ENCODE results near the gene MANBA. TPM values are rescaled to one million over a fixed set of nuclear protein-coding genes. Genes with fewer than 3 reads are reported as not detected.

The MANBA gene
- 17.2 and 18.3 TPM in 2 replicates for total RNA-seq (2012; rRNA removed)
- 10.4 and 11.5 TPM in 2 replicates for polyA plus RNA-seq (2012; rRNA removed)
- 11.9 and 12.5 TPM in 2 replicates for polyA plus RNA-seq (2012; cell fraction: cytosol; rRNA removed)
- polyA plus RNA-seq (2012; cell fraction: nucleus; rRNA removed; ENCODE audit: low replicate concordance): 6.9 and 28.1 TPM in 2 replicates
- percentile 81 among the genes with signal in this experiment for Bru-seq, nascent RNA
- percentile 83 among the genes with signal in this experiment for BruChase-seq, experiment 1, labeled RNA remaining after a 6-hour chase
- percentile 90 among the genes with signal in this experiment for BruChase-seq, experiment 2, labeled RNA remaining after a 2-hour chase
- long read RNA-seq, transcript MANBA-201 (17 exons, 3,361 nt): major isoform, 55 of 87 reads
- long read RNA-seq, partial matches to known transcripts: 12 of 87 reads
- long read RNA-seq, other reads (novel, unspliced or antisense): 20 of 87 reads

DNA sequence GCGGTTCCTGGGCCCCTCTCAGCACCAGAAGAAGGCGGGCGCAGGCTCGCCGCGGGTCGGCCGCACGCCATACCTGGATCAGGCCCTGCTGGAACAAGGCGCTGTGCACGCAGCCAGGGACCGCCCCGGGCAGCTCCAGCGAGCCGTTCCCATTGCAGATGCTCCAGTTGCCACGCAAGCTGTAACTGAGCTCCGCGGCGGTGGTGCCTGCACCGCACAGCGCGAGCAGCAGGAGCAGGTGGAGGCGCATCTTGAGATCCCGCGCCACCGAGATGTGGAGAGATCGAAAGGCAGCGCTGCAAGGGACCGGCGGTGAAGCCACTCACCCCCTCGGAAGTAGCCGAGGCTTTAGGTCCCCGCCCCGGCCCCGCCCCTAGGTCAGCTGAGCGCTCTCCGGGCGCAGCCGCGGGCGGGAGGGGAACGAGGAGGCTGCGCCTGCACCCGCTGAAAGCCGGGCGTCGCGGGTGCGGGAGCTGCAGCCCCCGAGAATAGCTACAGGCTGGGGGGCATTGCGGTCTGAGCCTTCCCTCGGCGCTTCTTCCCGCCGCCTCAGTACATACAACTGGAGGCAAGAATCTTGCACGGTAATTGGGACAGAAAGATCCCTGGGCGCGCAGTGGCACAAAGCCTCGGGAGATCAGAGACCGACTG lies at the start of gene MANBA:
MANBA (minus strand) TSS at position 324 of the 651 bp plus-strand sequence; CDS start at position 250, 74 bp downstream.
- peak within 1 kb of the TSS; percentile 69 for H3K18ac ChIP-seq (ENCODE audit: low read depth, low read length)
- H3K27me3 ChIP-seq (ENCODE audit: control insufficient read depth, insufficient read depth, low read length): no peaks in the 10 kb centered on the region
- H2BK20ac ChIP-seq (ENCODE audit: low read depth, low read length): peak within 1 kb of the TSS; percentile 15; the same call in 1 of the 2 replicates
- H4K5ac ChIP-seq (ENCODE audit: low read depth, low read length): peak within 1 kb of the TSS; percentile 65
- H3K23ac ChIP-seq (ENCODE audit: low read depth, low read length): peak within 1 kb of the TSS; percentile 78
- H3K56ac ChIP-seq (ENCODE audit: extremely low read depth, insufficient read depth, low read length): peak within 1 kb of the TSS; percentile 36
- H3K27ac ChIP-seq (ENCODE audit: insufficient read depth, low read length): peak within 1 kb of the TSS; percentile 67
- ChIA-PET CTCF (interaction anchor here (0.6 to 1.1 kb wide), 2 partner anchors 11 to 140 kb away, joined by 4 to 9 read pairs; no protein-coding TSS in a partner anchor), POLR2A (ENCODE audit: unreplicated experiment) (interaction anchor here (0.6 to 0.8 kb wide), 4 partner anchors 43 to 393 kb away, joined by 3 to 16 read pairs (median 4); no protein-coding TSS in a partner anchor)
- ATAC-seq (ENCODE audit: low read depth) (peak; percentile 98), DNase-seq (peak; percentile 69)
- H2AK5ac ChIP-seq (ENCODE audit: low read depth, low read length): peak within 1 kb of the TSS; percentile 55; the same call in 1 of the 2 replicates
- H3K9ac ChIP-seq (ENCODE audit: low read depth, low read length): peak within 1 kb of the TSS; percentile 76
- H2BK15ac ChIP-seq (ENCODE audit: low read depth, low read length): peak within 1 kb of the TSS; percentile 55; the same call in 1 of the 3 replicates
- H3K14ac ChIP-seq (replicated peaks; ENCODE audit: low read depth, low read length): peak within 1 kb of the TSS; percentile 72
- peak within 1 kb of the TSS; percentile 77 for H3K4ac ChIP-seq (ENCODE audit: low read depth, low read length)
- H2BK5ac ChIP-seq (ENCODE audit: low read depth, low read length, poor library complexity, severe bottlenecking): peak within 1 kb of the TSS; percentile 77
- dilution Hi-C loops (cut with HindIII; ENCODE audit: low sequenced_read_pairs, unreplicated experiment): no loop called here
- 0 out of 2 replicates have a peak, but pooled peaks cover 4% of the 10 kb centered on the region for H4K20me1 ChIP-seq (ENCODE audit: insufficient read depth, low read length)
- in situ Hi-C loops (cut with MboI; ENCODE audit: low sequenced_read_pairs): no loop called here
- H3K36me3 ChIP-seq (ENCODE audit: control insufficient read depth, insufficient read depth, low read length): no peaks in the 10 kb centered on the region
- peak within 1 kb of the TSS; percentile 53 for H2BK120ac ChIP-seq (ENCODE audit: low read depth, low read length)
- intact Hi-C loops (cut with micrococcal nuclease): loop anchor here (2.0 to 5.0 kb wide), 4 partner anchors 56 to 247 kb away; no protein-coding TSS in a partner anchor
- peak within 1 kb of the TSS; percentile 67 for H4K91ac ChIP-seq (ENCODE audit: insufficient read depth, low read depth, low read length)
- H2AFZ ChIP-seq (replicated peaks; ENCODE audit: low read length, poor library complexity): peak within 1 kb of the TSS; percentile 99
- 0% methylated on average over 36 of the region's 60 CpGs; no CpG with 5 or more reads in 1 of the 2 experiments for WGBS, 2 experiments (ENCODE audit: extremely low coverage in 2 of 2, insufficient read length in 1 of 2)
- BruUV-seq (replicated peaks): no TSS peak
- peak within 1 kb of the TSS; percentile 93 for H3K4me3 ChIP-seq (ENCODE audit: insufficient read depth, low read depth, low read length)
- no peaks in the 10 kb centered on the region for H3K9me3 ChIP-seq (ENCODE audit: control insufficient read depth, insufficient read depth, low read length)
- peak within 1 kb of the TSS; percentile 89 for H2AK9ac ChIP-seq (replicated peaks; ENCODE audit: low read depth, low read length, poor library complexity)
- H3K4me2 ChIP-seq (ENCODE audit: low read depth, low read length): peak within 1 kb of the TSS; percentile 91
- peak within 1 kb of the TSS; percentile 30 to 84; a peak in 3 of 4 replicates for H4K8ac ChIP-seq (ENCODE audit: low read depth in 2 of 2, low read length in 2 of 2)
- H3K4me1 ChIP-seq (ENCODE audit: control insufficient read depth, insufficient read depth, low read length): peaks cover 5% of the 10 kb centered on the region
- peaks cover 7% of the 10 kb centered on the region; the same call in 1 of the 2 replicates for H3K9me1 ChIP-seq (ENCODE audit: insufficient read depth, low read length)
- peaks cover 16 to 40% of the 10 kb centered on the region in 2 experiments; a peak in 3 of 4 replicates for H3K79me1 ChIP-seq (ENCODE audit: low read depth in 1 of 2, low read length in 2 of 2)
- TF ChIP-seq CTCF (conservative IDR thresholded peaks at IDR 0.05; ENCODE audit: low read depth, low read length) (no peak), MAZ (IDR thresholded peaks at IDR 0.05; ENCODE audit: borderline replicate concordance, low read depth, low read length) (peak; percentile 42; the same call in 1 of the 2 replicates), MXI1 (IDR thresholded peaks at IDR 0.05; ENCODE audit: borderline replicate concordance, low read depth, low read length) (peak; percentile 49; the same call in 1 of the 2 replicates), NFE2L2 (IDR thresholded peaks at IDR 0.05; ENCODE audit: low read depth, low read length) (no peak), MAFK (IDR thresholded peaks at IDR 0.05; ENCODE audit: low read depth, low read length) (no peak), BHLHE40 (IDR thresholded peaks at IDR 0.05; ENCODE audit: low read depth, low read length) (peak; percentile 28; the same call in 1 of the 2 replicates), FOS (IDR thresholded peaks at IDR 0.05; ENCODE audit: low read depth, low read length) (no peak), POLR2A (IDR thresholded peaks at IDR 0.05; ENCODE audit: low read depth, low read length) (peak; percentile 58; the same call in 1 of the 2 replicates), RAD21 (IDR thresholded peaks at IDR 0.05; ENCODE audit: low read length) (no peak)
- TF ChIP-seq, protein P1, sequence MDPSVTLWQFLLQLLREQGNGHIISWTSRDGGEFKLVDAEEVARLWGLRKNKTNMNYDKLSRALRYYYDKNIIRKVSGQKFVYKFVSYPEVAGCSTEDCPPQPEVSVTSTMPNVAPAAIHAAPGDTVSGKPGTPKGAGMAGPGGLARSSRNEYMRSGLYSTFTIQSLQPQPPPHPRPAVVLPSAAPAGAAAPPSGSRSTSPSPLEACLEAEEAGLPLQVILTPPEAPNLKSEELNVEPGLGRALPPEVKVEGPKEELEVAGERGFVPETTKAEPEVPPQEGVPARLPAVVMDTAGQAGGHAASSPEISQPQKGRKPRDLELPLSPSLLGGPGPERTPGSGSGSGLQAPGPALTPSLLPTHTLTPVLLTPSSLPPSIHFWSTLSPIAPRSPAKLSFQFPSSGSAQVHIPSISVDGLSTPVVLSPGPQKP (IDR thresholded peaks at IDR 0.05; ENCODE audit: borderline replicate concordance, low read depth, low read length): no peak
- TF ChIP-seq, protein P2, sequence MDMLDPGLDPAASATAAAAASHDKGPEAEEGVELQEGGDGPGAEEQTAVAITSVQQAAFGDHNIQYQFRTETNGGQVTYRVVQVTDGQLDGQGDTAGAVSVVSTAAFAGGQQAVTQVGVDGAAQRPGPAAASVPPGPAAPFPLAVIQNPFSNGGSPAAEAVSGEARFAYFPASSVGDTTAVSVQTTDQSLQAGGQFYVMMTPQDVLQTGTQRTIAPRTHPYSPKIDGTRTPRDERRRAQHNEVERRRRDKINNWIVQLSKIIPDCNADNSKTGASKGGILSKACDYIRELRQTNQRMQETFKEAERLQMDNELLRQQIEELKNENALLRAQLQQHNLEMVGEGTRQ (IDR thresholded peaks at IDR 0.05; ENCODE audit: low read depth, low read length): peak; percentile 70
